Measurements from ENCODE around the gene CDH7. TPM values are rescaled to one million over a fixed set of nuclear protein-coding genes. Genes with fewer than 3 reads are reported as not detected.
A peak's percentile ranks its signal among the peaks of the same experiment; 100 is the strongest.

CDH7 gene, protein sequence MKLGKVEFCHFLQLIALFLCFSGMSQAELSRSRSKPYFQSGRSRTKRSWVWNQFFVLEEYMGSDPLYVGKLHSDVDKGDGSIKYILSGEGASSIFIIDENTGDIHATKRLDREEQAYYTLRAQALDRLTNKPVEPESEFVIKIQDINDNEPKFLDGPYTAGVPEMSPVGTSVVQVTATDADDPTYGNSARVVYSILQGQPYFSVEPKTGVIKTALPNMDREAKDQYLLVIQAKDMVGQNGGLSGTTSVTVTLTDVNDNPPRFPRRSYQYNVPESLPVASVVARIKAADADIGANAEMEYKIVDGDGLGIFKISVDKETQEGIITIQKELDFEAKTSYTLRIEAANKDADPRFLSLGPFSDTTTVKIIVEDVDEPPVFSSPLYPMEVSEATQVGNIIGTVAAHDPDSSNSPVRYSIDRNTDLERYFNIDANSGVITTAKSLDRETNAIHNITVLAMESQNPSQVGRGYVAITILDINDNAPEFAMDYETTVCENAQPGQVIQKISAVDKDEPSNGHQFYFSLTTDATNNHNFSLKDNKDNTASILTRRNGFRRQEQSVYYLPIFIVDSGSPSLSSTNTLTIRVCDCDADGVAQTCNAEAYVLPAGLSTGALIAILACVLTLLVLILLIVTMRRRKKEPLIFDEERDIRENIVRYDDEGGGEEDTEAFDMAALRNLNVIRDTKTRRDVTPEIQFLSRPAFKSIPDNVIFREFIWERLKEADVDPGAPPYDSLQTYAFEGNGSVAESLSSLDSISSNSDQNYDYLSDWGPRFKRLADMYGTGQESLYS
- total RNA-seq (2022) = not detected in 2 replicates
- Bru-seq, nascent RNA = percentile 1 among the genes with signal in this experiment
- BruChase-seq, experiment 1, labeled RNA remaining after a 6-hour chase = percentile 1 among the genes with signal in this experiment
- percentile 3 among the genes with signal in this experiment for BruChase-seq, experiment 2, labeled RNA remaining after a 2-hour chase
- long read RNA-seq = 0 reads

DNA sequence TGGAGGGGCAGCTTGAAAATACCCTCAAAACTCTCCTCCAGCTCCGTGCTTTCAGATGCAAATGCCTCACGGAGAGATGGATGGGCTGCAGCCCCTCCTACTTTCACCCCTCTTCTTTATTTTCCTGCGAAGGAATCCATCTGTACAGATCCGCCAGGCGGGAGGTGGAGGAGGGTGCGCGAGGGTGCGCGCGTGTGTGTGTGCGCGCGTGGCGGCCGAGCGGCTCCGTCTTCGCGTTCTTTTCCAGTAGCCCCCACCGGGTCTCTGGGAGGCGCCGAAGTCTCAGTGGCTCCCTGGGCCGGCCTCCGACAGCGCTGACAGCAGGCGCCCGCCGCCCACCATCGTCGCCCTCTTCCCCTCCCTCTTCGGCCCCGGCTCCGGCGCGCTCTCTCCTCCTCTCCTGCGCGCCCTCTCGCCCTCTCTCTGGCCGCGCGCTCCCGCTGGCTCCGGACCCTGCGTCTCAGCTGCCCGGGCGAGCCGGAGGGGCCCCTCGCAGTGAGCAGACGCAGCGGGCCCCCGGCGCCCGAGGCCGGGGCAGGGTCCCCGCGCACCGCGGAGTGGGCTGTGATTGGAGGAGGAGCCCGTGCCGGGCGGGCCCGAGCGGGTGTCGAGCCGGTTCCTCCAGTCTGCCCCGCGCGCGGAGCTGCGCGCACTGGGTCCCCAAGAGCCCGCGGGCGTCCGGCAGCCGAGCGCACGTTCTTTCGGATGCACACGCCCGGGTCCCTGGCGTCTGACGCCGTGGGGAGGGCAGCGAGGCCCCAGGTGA is at the start of gene CDH7:
Gene CDH7, plus strand, starts transcription at position 624 of the 766 bp plus-strand sequence. CDS start 11,831 bp downstream, outside the sequence.
- Mint-ChIP-seq H3K27ac (ENCODE audit: low read depth, unreplicated experiment) (no peak within 1 kb of the TSS), H3K9me3 (ENCODE audit: unreplicated experiment) (peaks cover 7% of the 10 kb centered on the region), H3K36me3 (ENCODE audit: insufficient read depth, unreplicated experiment) (no peaks in the 10 kb centered on the region), H3K4me1 (ENCODE audit: insufficient read depth, unreplicated experiment) (no peaks in the 10 kb centered on the region), H3K27me3 (ENCODE audit: insufficient read depth, unreplicated experiment) (peaks cover 42% of the 10 kb centered on the region), H3K4me3 (ENCODE audit: unreplicated experiment) (no peak within 1 kb of the TSS)
- CTCF ChIA-PET = interaction anchor here (0.6 to 0.7 kb wide), 3 partner anchors 17 to 590 kb away, joined by 3 to 7 read pairs (median 5); no protein-coding TSS in a partner anchor
- BruUV-seq (replicated peaks) = no TSS peak
- no peak for DNase-seq (ENCODE audit: unreplicated experiment)
- TF ChIP-seq, protein P1, sequence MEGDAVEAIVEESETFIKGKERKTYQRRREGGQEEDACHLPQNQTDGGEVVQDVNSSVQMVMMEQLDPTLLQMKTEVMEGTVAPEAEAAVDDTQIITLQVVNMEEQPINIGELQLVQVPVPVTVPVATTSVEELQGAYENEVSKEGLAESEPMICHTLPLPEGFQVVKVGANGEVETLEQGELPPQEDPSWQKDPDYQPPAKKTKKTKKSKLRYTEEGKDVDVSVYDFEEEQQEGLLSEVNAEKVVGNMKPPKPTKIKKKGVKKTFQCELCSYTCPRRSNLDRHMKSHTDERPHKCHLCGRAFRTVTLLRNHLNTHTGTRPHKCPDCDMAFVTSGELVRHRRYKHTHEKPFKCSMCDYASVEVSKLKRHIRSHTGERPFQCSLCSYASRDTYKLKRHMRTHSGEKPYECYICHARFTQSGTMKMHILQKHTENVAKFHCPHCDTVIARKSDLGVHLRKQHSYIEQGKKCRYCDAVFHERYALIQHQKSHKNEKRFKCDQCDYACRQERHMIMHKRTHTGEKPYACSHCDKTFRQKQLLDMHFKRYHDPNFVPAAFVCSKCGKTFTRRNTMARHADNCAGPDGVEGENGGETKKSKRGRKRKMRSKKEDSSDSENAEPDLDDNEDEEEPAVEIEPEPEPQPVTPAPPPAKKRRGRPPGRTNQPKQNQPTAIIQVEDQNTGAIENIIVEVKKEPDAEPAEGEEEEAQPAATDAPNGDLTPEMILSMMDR (IDR thresholded peaks at IDR 0.05; ENCODE audit: unreplicated experiment) = no peak
- intact Hi-C loops (cut with micrococcal nuclease) = no loop called here
- POLR2A ChIA-PET = no interaction called here

DNA sequence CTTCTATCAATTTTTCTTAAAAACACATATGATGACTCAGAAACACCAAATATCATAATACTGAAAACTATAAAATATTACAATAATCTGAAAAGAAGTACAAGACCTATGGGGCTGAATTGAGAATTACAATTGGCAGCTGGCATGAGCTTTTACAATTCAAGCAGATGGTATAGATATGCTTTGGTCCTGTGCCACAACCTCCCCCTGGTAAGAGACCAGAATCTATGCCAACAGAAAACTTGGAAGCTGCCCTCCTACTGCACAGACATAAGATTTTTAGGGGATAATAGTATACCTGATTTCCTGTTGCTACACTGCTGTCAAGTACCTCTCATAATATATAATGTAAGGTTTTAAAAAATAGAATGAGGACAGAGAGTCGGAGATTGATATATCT is 46.8 kb upstream of the CDH7 start:
- TF ChIP-seq, protein P1 (IDR thresholded peaks at IDR 0.05; ENCODE audit: unreplicated experiment) = no peak

DNA sequence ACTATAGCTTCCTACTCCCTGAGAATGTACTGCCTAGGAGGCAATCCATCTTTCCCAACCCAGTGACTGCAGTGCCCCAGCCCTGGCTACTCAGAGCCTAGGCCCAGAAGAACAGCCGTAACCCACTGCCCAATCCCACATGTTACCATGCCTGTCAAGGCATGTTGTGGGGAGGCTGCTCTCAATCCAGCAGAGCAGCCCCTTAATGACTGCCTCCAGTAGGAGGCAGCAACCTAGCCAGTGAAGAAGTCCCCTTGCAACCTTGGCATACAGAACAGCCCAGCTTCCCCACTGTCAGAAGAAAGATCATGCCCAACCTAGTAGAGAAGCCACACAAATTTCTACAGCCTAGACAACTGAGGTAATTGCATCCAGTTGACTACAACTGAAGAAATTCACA is 44.2 kb upstream of the CDH7 start:
- intact Hi-C loops (cut with micrococcal nuclease) = no loop called here

More for the DNA sequence above, 46.8 kb upstream of the CDH7 start:
- POLR2A ChIA-PET = interaction anchor here (0.9 kb wide), 1 partner anchor 1518 kb away, joined by 3 read pairs; no protein-coding TSS in a partner anchor
- H3K9me3 Mint-ChIP-seq (ENCODE audit: unreplicated experiment) = no peaks in the 10 kb centered on the region
- intact Hi-C loops (cut with micrococcal nuclease) = no loop called here
- peaks cover 4% of the 10 kb centered on the region for H3K36me3 Mint-ChIP-seq (ENCODE audit: insufficient read depth, unreplicated experiment)
- no peak overlapping the region for H3K4me3 Mint-ChIP-seq (ENCODE audit: unreplicated experiment)
- H3K4me1 Mint-ChIP-seq (ENCODE audit: insufficient read depth, unreplicated experiment) = no peaks in the 10 kb centered on the region
- no peak for DNase-seq (ENCODE audit: unreplicated experiment)
- peaks cover under 1% of the 10 kb centered on the region for H3K27me3 Mint-ChIP-seq (ENCODE audit: insufficient read depth, unreplicated experiment)
- no peak overlapping the region for H3K27ac Mint-ChIP-seq (ENCODE audit: low read depth, unreplicated experiment)
- CTCF ChIA-PET = interaction anchor here (1.3 kb wide), 1 partner anchor 11 kb away, joined by 3 read pairs; no protein-coding TSS in a partner anchor
- BruUV-seq (replicated peaks) = no TSS peak

More for the DNA sequence above, 44.2 kb upstream of the CDH7 start:
- TF ChIP-seq, protein P1 (IDR thresholded peaks at IDR 0.05; ENCODE audit: unreplicated experiment) = no peak
- ChIA-PET POLR2A (no interaction called here), CTCF (no interaction called here)
- H3K27ac Mint-ChIP-seq (ENCODE audit: low read depth, unreplicated experiment) = no peak overlapping the region
- H3K9me3 Mint-ChIP-seq (ENCODE audit: unreplicated experiment) = no peaks in the 10 kb centered on the region
- H3K36me3 Mint-ChIP-seq (ENCODE audit: insufficient read depth, unreplicated experiment) = peaks cover 6% of the 10 kb centered on the region
- peaks cover 22% of the 10 kb centered on the region for H3K27me3 Mint-ChIP-seq (ENCODE audit: insufficient read depth, unreplicated experiment)
- H3K4me3 Mint-ChIP-seq (ENCODE audit: unreplicated experiment) = no peak overlapping the region
- BruUV-seq (replicated peaks) = no TSS peak
- no peak for DNase-seq (ENCODE audit: unreplicated experiment)
- H3K4me1 Mint-ChIP-seq (ENCODE audit: insufficient read depth, unreplicated experiment) = no peaks in the 10 kb centered on the region
